GM12892 (cell line): ENCODE data around the gene BAAT.

Source experiments
- POLR2A ChIP-seq: IDR thresholded peaks from 2 replicates; pipeline ENCODE4 v1.6.1; 2011; ENCODE audit warnings: low read depth, low read length, control low read depth
- POLR2AphosphoS5 ChIP-seq: IDR thresholded peaks from 2 replicates; pipeline ENCODE4 v1.6.1; 2011; ENCODE audit warnings: low read depth, low read length, control low read depth
- TAF1 ChIP-seq: IDR thresholded peaks from 2 replicates; pipeline ENCODE4 v1.6.1; 2011; ENCODE audit warnings: low read depth, mild to moderate bottlenecking, control low read depth, low read length, borderline replicate concordance

DNA sequence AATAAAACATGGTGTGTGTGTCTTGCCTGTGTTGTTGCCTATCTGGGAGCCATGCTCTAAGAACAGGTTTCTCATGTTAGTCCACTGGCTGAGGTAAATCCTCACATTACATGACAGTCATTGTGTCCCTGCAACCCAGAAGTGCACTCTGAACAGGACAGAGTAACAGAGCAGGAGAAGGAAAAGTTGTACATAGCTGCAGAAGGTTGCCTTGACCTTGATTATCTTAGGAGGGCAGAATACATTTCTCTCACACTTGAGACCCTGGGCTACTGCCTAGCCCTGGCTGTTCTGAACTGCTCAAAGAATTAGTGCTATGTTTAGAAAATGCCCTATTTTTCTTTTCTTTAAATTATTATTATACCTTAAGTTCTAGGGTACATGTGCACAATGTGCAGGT, 30.8 kb upstream of the BAAT start:
- TF ChIP-seq POLR2A (no peak), POLR2AphosphoS5 (no peak), TAF1 (no peak)
